Epithelial cell of alveolus of lung (primary cell): ENCODE data around the gene UFSP2. TPM values are rescaled to one million over a fixed set of nuclear protein-coding genes. Genes with fewer than 3 reads are reported as not detected.

Experiments used
- total RNA-seq: library from RNA; depleted of rRNA; stranded (reverse); fragments of >200 nt; gene quantifications from 2 replicates; pipeline ENCODE4 v1.2.1, GENCODE V29; 2015

The UFSP2 gene, protein sequence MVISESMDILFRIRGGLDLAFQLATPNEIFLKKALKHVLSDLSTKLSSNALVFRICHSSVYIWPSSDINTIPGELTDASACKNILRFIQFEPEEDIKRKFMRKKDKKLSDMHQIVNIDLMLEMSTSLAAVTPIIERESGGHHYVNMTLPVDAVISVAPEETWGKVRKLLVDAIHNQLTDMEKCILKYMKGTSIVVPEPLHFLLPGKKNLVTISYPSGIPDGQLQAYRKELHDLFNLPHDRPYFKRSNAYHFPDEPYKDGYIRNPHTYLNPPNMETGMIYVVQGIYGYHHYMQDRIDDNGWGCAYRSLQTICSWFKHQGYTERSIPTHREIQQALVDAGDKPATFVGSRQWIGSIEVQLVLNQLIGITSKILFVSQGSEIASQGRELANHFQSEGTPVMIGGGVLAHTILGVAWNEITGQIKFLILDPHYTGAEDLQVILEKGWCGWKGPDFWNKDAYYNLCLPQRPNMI
- 21.3 and 28.3 TPM in 2 replicates for total RNA-seq

DNA sequence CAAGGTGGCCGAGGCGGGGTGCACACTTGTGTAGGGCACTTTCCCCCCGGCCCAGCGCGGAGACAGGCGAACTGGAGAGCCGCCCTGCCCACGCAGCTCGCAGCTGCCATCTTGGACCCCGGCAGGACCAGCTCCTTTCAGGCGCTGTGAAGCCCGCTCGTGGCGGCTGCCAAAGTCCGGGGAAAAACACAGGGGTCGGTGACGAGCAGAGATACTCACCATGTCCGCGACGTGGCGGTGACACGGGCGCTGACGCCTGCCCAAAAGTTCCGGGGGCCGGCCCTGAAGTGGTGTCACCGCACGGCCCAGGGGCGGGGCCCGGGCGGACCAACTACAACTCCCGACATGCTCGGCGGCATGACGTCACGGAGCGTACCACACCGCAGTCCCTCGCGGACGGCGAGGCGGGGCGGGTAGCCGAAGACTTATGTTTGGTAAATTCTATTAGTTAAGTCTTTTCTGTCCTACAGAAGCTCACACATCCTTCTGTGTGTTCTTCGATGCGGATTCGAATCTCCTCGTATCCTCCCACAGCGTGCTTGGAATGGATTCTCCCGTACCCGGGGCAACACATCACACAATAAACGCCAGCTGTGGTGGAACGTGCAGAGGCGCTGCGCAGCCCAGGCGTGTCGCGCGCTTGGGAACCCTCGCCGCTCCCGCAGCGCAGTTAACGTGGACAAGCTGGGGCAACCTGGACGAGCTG is at the start of gene UFSP2:
TSS of gene UFSP2 (minus strand) at position 318 of the 706 bp plus-strand sequence. CDS start at position 222, 96 bp downstream.

DNA sequence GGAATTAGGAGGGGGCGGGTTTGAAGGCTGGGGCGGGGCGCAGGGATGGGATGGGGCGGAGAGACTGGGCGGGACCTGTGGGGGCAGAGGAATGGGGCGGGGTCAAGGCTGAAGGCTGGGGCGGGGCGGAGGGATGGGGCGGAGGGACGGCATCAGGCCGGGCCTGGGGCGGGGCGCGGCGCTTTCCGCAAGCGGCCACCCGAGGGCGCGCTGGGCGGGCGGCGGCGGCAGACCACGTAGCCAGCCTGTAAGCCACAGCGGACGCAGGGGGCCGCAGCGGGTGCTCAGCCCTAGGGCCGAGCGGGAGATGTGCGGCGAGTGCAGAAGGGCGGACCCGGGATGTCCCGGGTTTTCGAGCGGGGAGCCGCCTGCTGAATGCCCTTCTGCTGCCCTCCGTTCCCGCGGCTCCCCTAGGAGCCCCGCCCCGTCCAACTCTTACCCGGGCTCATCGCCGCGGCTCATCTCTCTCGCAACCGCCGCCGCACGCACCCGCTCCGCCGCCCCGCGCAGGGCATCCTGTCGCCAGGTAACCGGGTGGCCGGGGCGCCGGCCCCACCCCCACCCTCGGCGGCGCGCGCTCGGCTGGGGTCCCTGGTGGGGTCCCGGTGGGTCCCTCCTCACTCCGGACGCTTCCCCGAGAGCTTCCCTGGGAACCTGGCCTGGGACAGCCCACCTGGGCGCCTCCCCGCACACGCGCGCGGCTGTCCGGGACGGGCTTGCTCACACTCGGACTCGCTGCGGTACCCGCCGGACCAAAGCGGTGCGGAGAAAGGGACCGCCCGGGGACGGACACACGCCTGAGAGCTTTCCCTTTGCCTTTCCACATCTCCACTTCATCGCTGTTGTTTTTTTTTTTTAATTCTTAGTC is 45.7 kb upstream of the UFSP2 start, which contains the start of gene CCDC110:
TSS of gene CCDC110 (minus strand) at position 499 of the 868 bp plus-strand sequence. CDS start at position 449, 50 bp downstream.

DNA sequence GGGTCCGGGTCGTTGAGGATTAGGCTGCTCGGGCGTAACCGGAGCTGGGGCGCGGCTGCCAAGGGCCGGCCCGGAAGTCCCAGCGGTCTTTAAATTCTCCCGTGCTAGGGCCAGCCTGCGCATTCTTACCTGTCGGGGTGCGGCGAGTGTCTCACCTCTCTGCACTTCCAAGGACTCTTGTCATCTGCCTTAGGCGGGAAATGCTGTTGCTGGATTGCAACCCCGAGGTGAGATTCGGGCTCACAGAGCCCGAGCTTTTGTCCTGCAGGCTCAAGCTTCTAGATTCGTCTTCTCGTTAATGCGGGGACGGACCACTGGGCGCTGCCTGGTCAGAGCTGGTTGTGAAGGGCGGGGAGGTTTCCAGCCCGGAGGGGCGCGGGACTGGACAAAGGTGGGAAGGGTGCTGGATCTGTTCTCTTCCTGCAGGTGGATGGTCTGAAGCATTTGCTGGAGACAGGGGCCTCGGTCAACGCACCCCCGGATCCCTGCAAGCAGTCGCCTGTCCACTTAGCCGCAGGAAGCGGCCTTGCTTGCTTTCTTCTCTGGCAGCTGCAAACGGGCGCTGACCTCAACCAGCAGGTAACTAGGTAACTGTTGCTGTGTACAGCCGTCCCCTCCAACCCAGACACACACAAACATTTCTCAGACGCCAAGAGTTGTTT is 28.9 kb downstream of the UFSP2 start, which contains the start of gene ANKRD37:
TSS of gene ANKRD37 (plus strand) at position 118 of the 662 bp plus-strand sequence. CDS start at position 201, 83 bp downstream.

DNA sequence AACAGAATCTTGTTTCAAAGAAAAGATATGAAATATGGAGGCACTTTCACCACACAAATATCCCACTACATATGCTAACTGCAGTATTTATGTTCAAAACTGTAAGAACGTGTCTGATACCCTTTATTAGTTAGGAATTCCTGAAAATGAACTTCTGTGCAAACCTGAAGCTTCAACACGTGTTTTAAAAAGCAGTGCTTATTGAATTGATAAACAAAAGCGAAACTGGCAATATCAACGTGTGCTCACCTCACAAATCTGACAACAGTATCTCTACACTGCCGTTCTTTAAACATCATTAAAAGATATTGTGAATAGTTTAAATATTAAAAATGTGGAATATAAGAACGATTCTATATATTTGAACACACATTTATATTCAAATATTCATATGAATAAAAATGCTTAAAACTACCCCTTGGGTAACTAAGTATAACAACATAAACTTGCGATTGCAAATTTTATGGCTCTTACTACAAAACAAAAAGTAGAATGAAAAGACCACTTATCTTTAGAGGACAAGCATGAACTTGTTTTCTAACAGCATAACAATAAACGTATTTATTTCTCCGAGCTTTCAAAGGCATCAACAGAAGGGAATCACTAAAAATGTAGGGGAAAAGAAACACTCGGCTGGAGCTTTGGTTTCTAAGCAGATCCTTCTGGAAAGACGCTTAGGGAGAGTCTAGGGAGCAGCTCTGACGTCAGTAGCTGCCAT is 30.4 kb downstream of the UFSP2 start, which contains the start of gene LRP2BP:
TSS of gene LRP2BP (minus strand) at position 687 of the 718 bp plus-strand sequence. CDS start 17,738 bp downstream, outside the sequence.

Other genes with a start within 250 kb of the UFSP2 start
- 28.5 and 31.5 TPM in 2 replicates for gene CFAP97, start 222.0 kb downstream of the UFSP2 start, total RNA-seq
- gene SNX25, start 216.4 kb downstream of the UFSP2 start, total RNA-seq = 7.9 and 9.3 TPM in 2 replicates
- gene LRP2BP, start 30.0 kb downstream of the UFSP2 start, total RNA-seq = 0.39 and 1.6 TPM in 2 replicates
- gene ANKRD37, start 29.1 kb downstream of the UFSP2 start, total RNA-seq = 5.9 and 13.7 TPM in 2 replicates
- gene CCDC110, start 45.8 kb upstream of the UFSP2 start, total RNA-seq = 0.88 and 1.2 TPM in 2 replicates
- gene PDLIM3, start 109.5 kb upstream of the UFSP2 start, total RNA-seq = 15.9 and 90.0 TPM in 2 replicates